Calu3 (cell line): ENCODE measurements around the gene NATD1. TPM values are rescaled to one million over a fixed set of nuclear protein-coding genes. Genes with fewer than 3 reads are reported as not detected.

Source experiments
- Bru-seq: library from RNA; stranded (reverse); fragments of 400-500 nt; gene quantifications from one replicate; lab custom pipeline; 2021; lab: Mats Ljungman, UMichigan
- BruChase-seq, 2 experiments: library from RNA; stranded (reverse); fragments of 400-500 nt; gene quantifications; one replicate each; lab custom pipeline; 2021; lab: Mats Ljungman, UMichigan
- BruUV-seq: library from RNA; stranded (reverse); fragments of 400-500 nt; replicated peaks from 2 replicates; lab custom pipeline; 2021; lab: Mats Ljungman, UMichigan
- CTCF ChIA-PET: fragments of 300-600 bp; sonication (Branson Sonifier 250); formaldehyde crosslinking; loops from one replicate; lab custom pipeline; 2022; ENCODE audit warnings: antibody characterized with exemption; lab: Charles Lee
- DNase-seq: peaks from one replicate; pipeline ENCODE4 v3.0.0; 2022
- H3K27ac Mint-ChIP-seq: one replicate; pipeline ENCODE4 v1.8.0; 2022; ENCODE audit warnings: mixed read lengths; ENCODE audit not compliant: unreplicated experiment
- H3K27me3 Mint-ChIP-seq: one replicate; pipeline ENCODE4 v1.8.0; 2022; ENCODE audit warnings: mixed read lengths; ENCODE audit not compliant: unreplicated experiment
- H3K36me3 Mint-ChIP-seq: one replicate; pipeline ENCODE4 v1.8.0; 2022; ENCODE audit warnings: mild to moderate bottlenecking, moderate library complexity, mixed read lengths; ENCODE audit not compliant: insufficient read depth, unreplicated experiment
- H3K4me1 Mint-ChIP-seq: one replicate; pipeline ENCODE4 v1.8.0; 2022; ENCODE audit warnings: mild to moderate bottlenecking, low read depth, mixed read lengths; ENCODE audit not compliant: unreplicated experiment
- H3K4me3 Mint-ChIP-seq: one replicate; pipeline ENCODE4 v1.8.0; 2022; ENCODE audit warnings: mild to moderate bottlenecking, low read depth, moderate library complexity, mixed read lengths; ENCODE audit not compliant: unreplicated experiment
- H3K9me3 Mint-ChIP-seq: one replicate; pipeline ENCODE4 v1.8.0; 2022; ENCODE audit warnings: low read depth, mixed read lengths; ENCODE audit not compliant: unreplicated experiment
- intact Hi-C: fragments of 100-400 bp; cut with micrococcal nuclease; formaldehyde crosslinking; loops from one replicate; pipeline ENCODE4 v1.10.0; 2022; ENCODE audit not compliant: unreplicated experiment
- long read RNA-seq: library from polyadenylated mRNA; stranded (forward); transcript quantifications from one replicate; pipeline ENCODE4 v2.0.0, GENCODE V29; 2022
- total RNA-seq: library from RNA; stranded (reverse); gene quantifications from 2 replicates; pipeline ENCODE4 v1.2.3, GENCODE V29; 2022
- TF ChIP-seq, protein P1 (sequence below): fragments of 200-600 bp; IDR thresholded peaks from one replicate; pipeline ENCODE4 v1.8.0; 2022; ENCODE audit warnings: antibody characterized with exemption; ENCODE audit not compliant: unreplicated experiment

Gene NATD1, protein sequence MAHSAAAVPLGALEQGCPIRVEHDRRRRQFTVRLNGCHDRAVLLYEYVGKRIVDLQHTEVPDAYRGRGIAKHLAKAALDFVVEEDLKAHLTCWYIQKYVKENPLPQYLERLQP
- total RNA-seq (1.5 and 1.7 TPM in 2 replicates), Bru-seq, nascent RNA (percentile 25 among the genes with signal in this experiment), BruChase-seq, experiment 1, labeled RNA remaining after a 6-hour chase (percentile 35 among the genes with signal in this experiment), BruChase-seq, experiment 2, labeled RNA remaining after a 2-hour chase (percentile 26 among the genes with signal in this experiment)
- long read RNA-seq, partial matches to known transcripts, result 0 of 3 reads
- long read RNA-seq, other reads (novel, unspliced or antisense), result 3 of 3 reads

DNA sequence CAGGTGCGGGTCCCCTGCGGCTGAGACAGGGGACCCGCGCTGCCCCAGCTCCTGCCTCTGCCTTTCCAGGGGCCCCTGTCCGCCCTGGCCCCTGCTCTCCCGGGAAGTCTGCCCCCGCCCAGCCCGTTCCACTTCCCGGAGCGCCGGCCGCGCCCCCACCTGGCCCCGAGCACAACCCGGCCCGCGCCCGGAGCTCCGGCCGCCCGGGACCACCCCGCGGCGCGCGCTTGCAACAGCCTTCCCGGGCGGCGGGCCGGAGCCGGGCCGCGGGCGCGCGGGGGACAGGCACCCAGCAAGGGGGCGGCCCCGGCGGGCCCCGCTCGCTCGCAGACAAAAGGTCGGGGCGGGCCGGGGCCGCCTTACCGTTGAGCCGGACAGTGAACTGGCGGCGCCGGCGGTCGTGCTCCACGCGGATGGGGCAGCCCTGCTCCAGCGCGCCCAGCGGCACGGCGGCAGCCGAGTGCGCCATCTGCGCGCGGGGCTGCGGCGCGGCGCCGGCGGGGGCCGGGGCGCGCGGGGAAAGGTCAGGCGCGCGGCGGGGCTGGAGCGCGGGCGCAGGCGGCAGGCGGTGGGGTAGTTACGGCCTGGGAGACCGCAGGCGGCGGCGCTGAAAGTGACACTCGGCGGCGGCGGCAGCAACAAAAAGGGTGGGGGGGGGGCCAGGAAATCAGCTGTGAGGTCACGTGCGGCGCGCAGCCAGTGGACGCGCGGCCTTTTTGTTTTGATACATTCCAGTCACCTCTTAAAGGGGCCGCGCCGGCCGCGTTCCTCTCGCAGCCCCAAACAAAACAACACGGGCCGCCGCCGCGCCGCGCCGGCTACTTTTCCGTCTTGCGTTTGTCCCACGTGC is at the start of gene NATD1:
Gene NATD1, minus strand, starts transcription at position 615 of the 850 bp plus-strand sequence. Its CDS starts 146 bp downstream, at position 469.
- Mint-ChIP-seq H3K36me3 (peaks cover 13% of the 10 kb centered on the region), H3K27me3 (peaks cover 10% of the 10 kb centered on the region), H3K27ac (no peak within 1 kb of the TSS), H3K4me3 (peak within 1 kb of the TSS; percentile 65), H3K4me1 (peaks cover 8% of the 10 kb centered on the region), H3K9me3 (no peaks in the 10 kb centered on the region)
- TF ChIP-seq, protein P1, sequence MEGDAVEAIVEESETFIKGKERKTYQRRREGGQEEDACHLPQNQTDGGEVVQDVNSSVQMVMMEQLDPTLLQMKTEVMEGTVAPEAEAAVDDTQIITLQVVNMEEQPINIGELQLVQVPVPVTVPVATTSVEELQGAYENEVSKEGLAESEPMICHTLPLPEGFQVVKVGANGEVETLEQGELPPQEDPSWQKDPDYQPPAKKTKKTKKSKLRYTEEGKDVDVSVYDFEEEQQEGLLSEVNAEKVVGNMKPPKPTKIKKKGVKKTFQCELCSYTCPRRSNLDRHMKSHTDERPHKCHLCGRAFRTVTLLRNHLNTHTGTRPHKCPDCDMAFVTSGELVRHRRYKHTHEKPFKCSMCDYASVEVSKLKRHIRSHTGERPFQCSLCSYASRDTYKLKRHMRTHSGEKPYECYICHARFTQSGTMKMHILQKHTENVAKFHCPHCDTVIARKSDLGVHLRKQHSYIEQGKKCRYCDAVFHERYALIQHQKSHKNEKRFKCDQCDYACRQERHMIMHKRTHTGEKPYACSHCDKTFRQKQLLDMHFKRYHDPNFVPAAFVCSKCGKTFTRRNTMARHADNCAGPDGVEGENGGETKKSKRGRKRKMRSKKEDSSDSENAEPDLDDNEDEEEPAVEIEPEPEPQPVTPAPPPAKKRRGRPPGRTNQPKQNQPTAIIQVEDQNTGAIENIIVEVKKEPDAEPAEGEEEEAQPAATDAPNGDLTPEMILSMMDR, result no peak
- no TSS peak for BruUV-seq
- DNase-seq, result peak; percentile 43
- intact Hi-C loops, result no loop called here
- CTCF ChIA-PET, result no interaction called here

DNA sequence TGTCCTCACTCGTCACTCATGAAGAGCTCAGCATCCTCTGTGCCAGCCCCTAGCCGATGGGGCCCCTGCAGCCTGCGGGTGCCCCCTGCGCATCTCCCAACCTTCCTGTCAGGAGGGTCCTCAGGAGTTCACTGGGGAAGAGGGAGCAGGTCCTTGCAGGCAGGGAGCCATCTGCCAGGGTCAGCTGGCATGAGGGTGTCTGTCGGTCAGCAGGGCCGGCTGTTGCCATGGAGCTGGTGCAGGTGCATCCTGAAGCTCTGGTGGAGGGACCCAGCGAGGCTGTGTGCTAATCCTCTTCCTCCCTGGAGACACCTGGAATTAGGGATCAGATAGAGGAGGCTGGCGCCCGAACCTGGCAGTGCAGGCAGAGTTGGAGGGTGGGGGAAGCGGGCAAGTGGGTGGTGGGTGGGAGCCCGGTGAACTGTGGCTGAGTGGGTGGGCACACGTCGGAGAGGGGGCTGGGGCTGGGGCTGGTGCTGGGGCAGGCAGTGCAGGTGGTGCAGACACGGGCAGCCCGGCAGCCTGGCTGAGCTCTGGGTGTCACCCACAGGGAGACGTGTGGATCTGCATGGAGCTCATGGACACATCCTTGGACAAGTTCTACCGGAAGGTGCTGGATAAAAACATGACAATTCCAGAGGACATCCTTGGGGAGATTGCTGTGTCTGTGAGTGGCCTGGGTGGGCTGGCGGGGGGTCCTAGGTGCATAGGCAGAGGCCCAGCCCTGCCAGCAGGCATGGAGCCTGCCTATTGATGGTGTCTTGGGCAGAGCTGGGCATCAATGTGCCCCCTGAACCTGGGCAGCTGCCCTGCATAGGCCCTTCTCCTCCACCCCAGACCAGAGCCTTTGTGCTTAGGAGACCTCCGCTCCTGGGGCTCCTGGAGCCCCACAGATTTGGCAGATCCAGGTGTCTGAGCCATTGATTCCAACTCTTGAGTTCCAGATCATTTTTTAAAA is 48.7 kb upstream of the NATD1 start:
- Mint-ChIP-seq H3K4me3 (no peak overlapping the region), H3K36me3 (peaks cover 57% of the 10 kb centered on the region), H3K9me3 (no peaks in the 10 kb centered on the region), H3K4me1 (no peaks in the 10 kb centered on the region), H3K27me3 (no peaks in the 10 kb centered on the region), H3K27ac (no peak overlapping the region)
- intact Hi-C loops, result no loop called here
- no TSS peak for BruUV-seq
- CTCF ChIA-PET, result no interaction called here
- DNase-seq, result no peak
- TF ChIP-seq, protein P1, result no peak

DNA sequence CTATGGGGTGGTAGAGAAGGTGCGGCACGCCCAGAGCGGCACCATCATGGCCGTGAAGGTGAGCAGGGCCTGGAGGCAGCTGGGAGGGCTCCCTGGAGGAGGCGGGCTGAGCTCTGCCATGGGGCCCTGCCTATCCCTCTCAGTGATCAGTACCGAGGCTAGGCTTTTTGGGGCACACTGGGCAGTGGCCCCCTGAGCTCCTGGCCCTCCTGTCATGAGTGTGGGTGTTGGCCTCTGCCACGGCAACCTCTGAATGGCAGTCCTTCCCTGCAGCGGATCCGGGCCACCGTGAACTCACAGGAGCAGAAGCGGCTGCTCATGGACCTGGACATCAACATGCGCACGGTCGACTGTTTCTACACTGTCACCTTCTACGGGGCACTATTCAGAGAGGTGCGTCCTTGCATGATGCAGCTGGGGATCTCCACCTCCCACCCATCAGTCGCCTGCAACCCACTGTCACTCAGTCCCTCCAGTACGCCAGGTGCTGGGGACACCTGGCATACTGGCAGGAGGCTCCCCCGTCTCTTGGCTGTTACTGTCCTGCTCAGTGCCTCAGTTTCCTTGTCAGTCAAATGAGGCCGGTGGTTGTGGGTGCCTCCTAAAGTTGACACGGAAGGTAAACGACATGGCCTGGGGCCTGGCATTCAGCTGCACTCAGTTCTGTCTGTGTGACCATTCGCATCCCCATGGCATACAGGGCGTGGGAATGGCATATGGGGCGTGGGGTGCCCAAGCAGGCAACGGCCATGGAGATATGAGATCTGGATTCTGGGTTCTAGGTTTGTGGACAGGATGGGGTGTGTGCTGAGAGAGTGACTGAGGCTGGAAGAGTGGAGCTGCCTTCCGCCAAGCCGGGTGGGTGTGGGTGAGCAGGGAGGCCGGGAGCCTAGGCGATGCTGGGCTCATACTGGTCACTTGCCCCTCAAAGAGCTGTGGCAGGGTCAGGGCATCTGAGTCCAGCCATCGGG is 47.7 kb upstream of the NATD1 start:
- H3K9me3 Mint-ChIP-seq, result no peaks in the 10 kb centered on the region
- H3K27me3 Mint-ChIP-seq, result no peaks in the 10 kb centered on the region
- no TSS peak for BruUV-seq
- intact Hi-C loops, result no loop called here
- no peak overlapping the region for H3K27ac Mint-ChIP-seq
- no peaks in the 10 kb centered on the region for H3K4me1 Mint-ChIP-seq
- DNase-seq, result no peak
- H3K4me3 Mint-ChIP-seq, result no peak overlapping the region
- TF ChIP-seq, protein P1, result no peak
- CTCF ChIA-PET, result no interaction called here
- peaks cover 61% of the 10 kb centered on the region for H3K36me3 Mint-ChIP-seq
